ENCODE results near the gene UST. TPM values are rescaled to one million over a fixed set of nuclear protein-coding genes. Genes with fewer than 3 reads are reported as not detected.

Gene UST
- total RNA-seq, 2 donors from 2014 or later = 1.1 to 2.7 TPM

GRCh38 chr6:148720897-148721296 lies 25.9 kb upstream of the UST start:
- H3K9me3 ChIP-seq = no peaks in the 10 kb centered on the region
- no peak for DNase-seq
- no peak overlapping the region for H3K4me3 ChIP-seq
- no peak for TF ChIP-seq CTCF (IDR thresholded peaks at IDR 0.05)
- no peaks in the 10 kb centered on the region for H3K27me3 ChIP-seq
- no peak overlapping the region for H3K27ac ChIP-seq
- intact Hi-C loops (cut with DNase I) = no loop called here
- no peaks in the 10 kb centered on the region for H3K4me1 ChIP-seq
- H3K9ac ChIP-seq (ENCODE audit: low read depth in 2 of 2, low read length in 2 of 2) = no peak overlapping the region
- no peaks in the 10 kb centered on the region for H3K36me3 ChIP-seq

DNA sequence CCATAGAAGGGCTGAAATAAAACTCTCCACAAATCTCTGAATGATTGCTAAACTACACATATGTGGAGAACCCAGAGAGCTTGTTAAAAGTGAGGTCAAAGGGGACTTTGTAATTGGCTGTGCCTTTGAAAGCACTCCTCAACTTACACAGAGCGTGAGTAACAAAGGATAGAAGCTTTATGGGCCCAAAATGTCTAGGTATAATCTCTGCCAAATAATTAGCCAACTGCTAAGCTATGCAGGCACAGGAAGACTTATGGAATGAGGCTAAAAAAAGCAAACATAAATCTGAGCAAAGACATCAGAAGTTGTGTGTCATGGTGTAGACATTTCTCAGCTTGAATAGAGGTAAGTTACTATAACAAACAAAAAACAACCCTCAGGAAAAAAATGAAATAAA lies 23.3 kb upstream of the UST start:
- no peak overlapping the region for H3K27ac ChIP-seq

DNA sequence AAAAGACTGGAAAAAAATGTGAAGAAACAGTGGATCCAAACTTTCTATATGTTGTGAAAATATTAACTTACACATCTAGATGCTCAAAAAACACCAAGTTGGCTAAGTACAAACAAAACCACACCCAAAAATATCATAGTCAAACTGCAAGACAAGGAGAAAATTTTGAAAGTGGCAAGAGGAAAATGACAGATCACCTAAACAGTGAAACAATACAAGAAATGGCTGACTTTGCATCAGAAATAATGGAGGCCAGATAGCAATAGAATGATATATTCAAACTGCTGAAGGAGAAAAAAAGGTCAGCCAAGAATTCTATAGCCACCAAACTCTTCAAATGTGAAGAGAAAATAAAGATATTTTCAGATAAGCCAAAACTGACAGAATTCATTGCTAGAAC lies 22.4 kb upstream of the UST start:
- intact Hi-C loops (cut with DNase I) = no loop called here
- Histone ChIP-seq H3K4me3 (no peak overlapping the region), H3K27ac (no peak overlapping the region), H3K9me3 (no peaks in the 10 kb centered on the region), H3K4me1 (no peaks in the 10 kb centered on the region), H3K36me3 (no peaks in the 10 kb centered on the region), H3K9ac (ENCODE audit: low read depth in 2 of 2, low read length in 2 of 2) (no peak overlapping the region), H3K27me3 (no peaks in the 10 kb centered on the region)
- no peak for DNase-seq
- no peak for TF ChIP-seq CTCF (IDR thresholded peaks at IDR 0.05)

More for the DNA sequence above, 23.3 kb upstream of the UST start:
- no peak for TF ChIP-seq CTCF (IDR thresholded peaks at IDR 0.05)
- intact Hi-C loops (cut with DNase I) = no loop called here
- no peaks in the 10 kb centered on the region for H3K4me1 ChIP-seq
- no peak for DNase-seq
- no peaks in the 10 kb centered on the region for H3K36me3 ChIP-seq
- no peak overlapping the region for H3K4me3 ChIP-seq
- H3K9ac ChIP-seq (ENCODE audit: low read depth in 2 of 2, low read length in 2 of 2) = no peak overlapping the region
- no peaks in the 10 kb centered on the region for H3K9me3 ChIP-seq
- no peaks in the 10 kb centered on the region for H3K27me3 ChIP-seq

DNA sequence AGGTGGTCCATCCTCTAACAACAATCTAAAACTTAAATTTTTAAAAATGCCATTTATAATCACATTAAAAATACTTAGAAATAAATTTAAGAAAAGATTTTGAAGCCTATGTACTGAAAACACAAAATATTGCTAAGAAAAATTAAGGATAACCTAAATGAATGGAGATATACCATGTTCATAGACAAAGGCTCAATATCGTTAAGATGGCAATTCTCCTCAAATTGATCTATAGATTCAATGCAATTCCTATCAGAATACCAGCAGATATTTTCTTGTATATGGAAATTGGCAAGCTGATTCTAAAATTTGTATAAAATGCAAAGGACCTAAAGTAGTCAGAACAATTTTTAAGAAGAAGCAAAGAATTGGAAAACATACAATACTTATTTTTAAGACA lies 19.7 kb upstream of the UST start:
- DNase-seq = no peak
- Histone ChIP-seq H3K36me3 (no peaks in the 10 kb centered on the region), H3K27me3 (no peaks in the 10 kb centered on the region), H3K9ac (ENCODE audit: low read depth in 2 of 2, low read length in 2 of 2) (no peak overlapping the region), H3K4me1 (no peaks in the 10 kb centered on the region), H3K27ac (no peak overlapping the region), H3K4me3 (no peak overlapping the region), H3K9me3 (no peaks in the 10 kb centered on the region)
- intact Hi-C loops (cut with DNase I) = no loop called here
- no peak for TF ChIP-seq CTCF (IDR thresholded peaks at IDR 0.05)

DNA sequence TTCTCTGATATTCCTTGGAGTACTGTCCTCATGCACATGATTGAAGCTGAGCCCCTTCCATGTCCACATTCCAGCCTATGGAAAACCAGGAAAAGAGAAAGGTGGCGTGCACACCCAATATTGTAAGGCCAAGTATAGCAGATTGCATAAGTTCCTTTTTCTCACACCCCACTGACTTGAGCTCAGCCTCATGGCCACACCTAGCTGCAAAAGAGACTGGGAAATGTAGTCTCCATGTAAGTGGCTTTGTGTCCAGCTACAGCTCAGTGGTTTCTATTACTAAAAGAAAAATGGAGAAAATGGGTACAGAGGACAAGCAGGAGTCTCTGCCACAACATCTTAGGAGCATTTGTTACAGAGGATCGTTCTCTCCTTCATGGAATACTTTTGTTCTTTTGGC lies 10.8 kb upstream of the UST start:
- no peak overlapping the region for H3K27ac ChIP-seq
- H3K27me3 ChIP-seq = no peaks in the 10 kb centered on the region
- intact Hi-C loops (cut with DNase I) = no loop called here

More for the DNA sequence above, 10.8 kb upstream of the UST start:
- no peak for DNase-seq
- Histone ChIP-seq H3K9ac (ENCODE audit: low read depth in 2 of 2, low read length in 2 of 2) (no peak overlapping the region), H3K9me3 (no peaks in the 10 kb centered on the region), H3K36me3 (no peaks in the 10 kb centered on the region), H3K4me1 (no peaks in the 10 kb centered on the region), H3K4me3 (no peak overlapping the region)
- TF ChIP-seq CTCF (IDR thresholded peaks at IDR 0.05) = no peak
